Natural killer cell (primary cell): ENCODE data around the gene JPH4. TPM values are rescaled to one million over a fixed set of nuclear protein-coding genes. Genes with fewer than 3 reads are reported as not detected.

Experiments
- ATAC-seq, 3 donors: fragments of 150-1000 bp in 2 of 3; fragments of 200-7000 bp in 1 of 3; cut with Tn5 transposase; 1 replicate in 1 of 3; 2 replicates in 2 of 3; pipeline ENCODE4 v1.10.0; 2021; ENCODE audit warnings: mild to moderate bottlenecking in 2 of 3, moderate library complexity in 2 of 3
- DNase-seq, 2 donors: peaks; one replicate each; pipeline versions ENCODE4 v3.0.0 to v3.0.0-alpha.2; 2013 to 2021; ENCODE audit warnings: mixed read lengths in 1 of 2
- H3K27ac ChIP-seq: one replicate; pipeline ENCODE4 v1.5.1; 2013; ENCODE audit warnings: mild to moderate bottlenecking, low read length
- H3K27me3 ChIP-seq: one replicate; pipeline ENCODE4 v1.6.1; 2013; ENCODE audit warnings: low read length; ENCODE audit not compliant: control insufficient read depth, insufficient read depth
- H3K36me3 ChIP-seq: one replicate; pipeline ENCODE4 v1.6.1; 2013; ENCODE audit warnings: low read length; ENCODE audit not compliant: control insufficient read depth, insufficient read depth
- H3K4me1 ChIP-seq: one replicate; pipeline ENCODE4 v1.6.1; 2013; ENCODE audit warnings: low read length; ENCODE audit not compliant: control insufficient read depth, insufficient read depth
- H3K4me3 ChIP-seq: one replicate; pipeline ENCODE4 v1.5.1; 2013; ENCODE audit warnings: low read length
- H3K9me3 ChIP-seq: one replicate; pipeline ENCODE4 v1.6.1; 2013; ENCODE audit warnings: low read length; ENCODE audit not compliant: control insufficient read depth, insufficient read depth
- H3K27ac Mint-ChIP-seq, 2 donors: one replicate each; pipeline ENCODE4 v1.8.0; 2022; ENCODE audit warnings: mild to moderate bottlenecking in 2 of 2, mixed read lengths in 2 of 2, moderate library complexity in 1 of 2
- H3K27me3 Mint-ChIP-seq, 2 donors: one replicate each; pipeline ENCODE4 v1.8.0; 2022; ENCODE audit warnings: low read depth in 2 of 2, mixed read lengths in 2 of 2
- H3K36me3 Mint-ChIP-seq: one replicate; pipeline ENCODE4 v1.8.0; 2022; ENCODE audit warnings: mixed read lengths
- H3K4me1 Mint-ChIP-seq, 2 donors: one replicate each; pipeline ENCODE4 v1.8.0; 2022; ENCODE audit warnings: mixed read lengths in 2 of 2
- H3K4me3 Mint-ChIP-seq: one replicate; pipeline ENCODE4 v1.8.0; 2022; ENCODE audit warnings: mild to moderate bottlenecking, moderate library complexity, mixed read lengths
- H3K9me3 Mint-ChIP-seq, 2 donors: one replicate each; pipeline ENCODE4 v1.8.0; 2022; ENCODE audit warnings: mixed read lengths in 2 of 2
- WGBS: methylation state at CpG from one replicate; pipeline ENCODE4 v1.1.7; 2013; ENCODE audit warnings: missing lambda C conversion rate; ENCODE audit not compliant: insufficient coverage; 5-methylcytosine and 5-hydroxymethylcytosine counted together
- intact Hi-C: fragments of 100-400 bp; cut with micrococcal nuclease; formaldehyde crosslinking; loops from one replicate; pipeline ENCODE4 v1.14.2; 2022
- total RNA-seq, 4 donors: library from RNA; stranded (reverse); fragments of 120-200 nt in 1 of 4; gene quantifications; one replicate each; pipeline versions ENCODE4 v1.2.3 to v1.2.4, GENCODE V29; 2013 to 2022
- TF ChIP-seq, protein P1 (sequence below): fragments of 200-600 bp; IDR thresholded peaks from one replicate; pipeline ENCODE4 v1.8.0; 2022; ENCODE audit warnings: antibody characterized with exemption

The JPH4 gene
- total RNA-seq, 3 donors from 2014 or later (not counting 1 experiment from before 2014, with no cell fraction given), result 0.25 TPM; not detected in 2

DNA sequence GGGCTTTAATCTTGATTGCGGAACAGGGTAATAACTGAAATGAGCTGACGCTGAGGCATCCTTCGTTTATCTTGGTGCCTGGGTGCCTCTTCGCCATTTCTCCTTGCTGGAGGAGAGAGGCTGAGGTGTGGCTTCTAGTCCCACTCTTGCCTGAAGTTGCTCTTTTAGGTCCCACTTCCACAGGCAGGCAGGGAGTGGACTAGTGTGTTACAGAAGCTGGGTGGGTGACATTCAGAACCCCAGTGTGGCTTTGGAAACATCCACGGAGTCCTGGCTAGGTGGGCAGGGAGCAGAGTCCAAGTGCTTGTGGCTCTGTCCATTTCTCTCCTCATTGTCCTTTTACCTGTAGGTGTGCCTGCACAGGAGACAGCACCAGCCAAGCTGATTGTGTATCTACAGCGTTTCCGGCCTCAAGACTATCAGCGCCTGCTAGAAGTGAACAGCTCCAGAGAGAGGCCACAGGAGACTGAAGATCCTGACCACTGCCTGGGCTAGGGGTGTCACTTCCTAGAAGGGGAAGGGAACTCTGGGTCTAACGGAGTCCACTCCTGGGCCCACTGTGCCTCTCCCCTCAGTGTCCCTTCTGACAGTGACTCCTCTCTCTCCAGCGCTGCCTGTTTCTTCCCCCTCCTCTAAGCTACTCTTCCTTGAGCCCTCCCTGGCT lies 20.1 kb downstream of the JPH4 start:
- DNase-seq (no peak), ATAC-seq (no peak)
- peaks cover 44% of the 10 kb centered on the region for H3K36me3 ChIP-seq
- TF ChIP-seq, protein P1, sequence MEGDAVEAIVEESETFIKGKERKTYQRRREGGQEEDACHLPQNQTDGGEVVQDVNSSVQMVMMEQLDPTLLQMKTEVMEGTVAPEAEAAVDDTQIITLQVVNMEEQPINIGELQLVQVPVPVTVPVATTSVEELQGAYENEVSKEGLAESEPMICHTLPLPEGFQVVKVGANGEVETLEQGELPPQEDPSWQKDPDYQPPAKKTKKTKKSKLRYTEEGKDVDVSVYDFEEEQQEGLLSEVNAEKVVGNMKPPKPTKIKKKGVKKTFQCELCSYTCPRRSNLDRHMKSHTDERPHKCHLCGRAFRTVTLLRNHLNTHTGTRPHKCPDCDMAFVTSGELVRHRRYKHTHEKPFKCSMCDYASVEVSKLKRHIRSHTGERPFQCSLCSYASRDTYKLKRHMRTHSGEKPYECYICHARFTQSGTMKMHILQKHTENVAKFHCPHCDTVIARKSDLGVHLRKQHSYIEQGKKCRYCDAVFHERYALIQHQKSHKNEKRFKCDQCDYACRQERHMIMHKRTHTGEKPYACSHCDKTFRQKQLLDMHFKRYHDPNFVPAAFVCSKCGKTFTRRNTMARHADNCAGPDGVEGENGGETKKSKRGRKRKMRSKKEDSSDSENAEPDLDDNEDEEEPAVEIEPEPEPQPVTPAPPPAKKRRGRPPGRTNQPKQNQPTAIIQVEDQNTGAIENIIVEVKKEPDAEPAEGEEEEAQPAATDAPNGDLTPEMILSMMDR, result no peak
- H3K27me3 Mint-ChIP-seq, result no peaks in the 10 kb centered on the region
- intact Hi-C loops, result loop anchor here (1.0 kb wide), 1 partner anchor 80 kb away; no protein-coding TSS in a partner anchor
- H3K9me3 Mint-ChIP-seq, result no peaks in the 10 kb centered on the region
- peak overlapping the region; percentile 49 for H3K4me3 Mint-ChIP-seq
- H3K27me3 ChIP-seq, result no peaks in the 10 kb centered on the region
- WGBS, result 97% methylated on average over 10 of the region's 10 CpGs
- no peaks in the 10 kb centered on the region for H3K36me3 Mint-ChIP-seq
- H3K4me1 ChIP-seq, result peaks cover 21% of the 10 kb centered on the region
- H3K27ac ChIP-seq, result no peak overlapping the region
- H3K4me3 ChIP-seq, result no peak overlapping the region
- peak overlapping the region; percentile 91 to 96 for H3K27ac Mint-ChIP-seq
- H3K4me1 Mint-ChIP-seq, result peaks cover 26 to 35% of the 10 kb centered on the region in 2 donors
- H3K9me3 ChIP-seq, result no peaks in the 10 kb centered on the region

DNA sequence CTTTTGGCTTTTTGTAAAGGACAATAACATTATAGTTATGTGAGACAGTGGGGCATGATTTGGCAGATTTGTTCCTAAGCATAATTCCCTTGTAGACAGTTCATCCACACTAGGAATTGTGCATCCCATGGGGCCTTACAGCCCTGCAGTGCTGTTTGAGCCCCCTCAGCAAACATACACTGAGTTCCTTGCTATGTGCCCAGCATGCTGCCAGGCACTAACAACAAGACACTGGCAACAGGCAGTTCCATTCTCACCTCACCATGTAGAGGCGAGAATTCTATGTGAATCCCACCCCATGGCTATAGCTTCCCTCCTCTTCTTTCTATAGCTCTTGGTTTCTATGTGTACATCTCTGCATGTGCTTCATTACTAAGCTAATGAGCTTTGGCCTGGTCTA lies 20.6 kb downstream of the JPH4 start:
- no peak for ATAC-seq
- Histone ChIP-seq H3K4me1 (peaks cover 21% of the 10 kb centered on the region), H3K4me3 (no peak overlapping the region), H3K36me3 (peaks cover 39% of the 10 kb centered on the region), H3K27me3 (no peaks in the 10 kb centered on the region), H3K27ac (no peak overlapping the region), H3K9me3 (no peaks in the 10 kb centered on the region)
- TF ChIP-seq, protein P1, result no peak
- Mint-ChIP-seq H3K9me3 (no peaks in the 10 kb centered on the region), H3K4me3 (peak overlapping the region; percentile 81), H3K27me3 (no peaks in the 10 kb centered on the region), H3K36me3 (no peaks in the 10 kb centered on the region), H3K27ac (peak overlapping the region; percentile 91 to 96), H3K4me1 (peaks cover 24 to 30% of the 10 kb centered on the region in 2 donors)
- intact Hi-C loops, result no loop called here
- 89% methylated on average over 1 of the region's 1 CpG for WGBS
- no peak for DNase-seq

DNA sequence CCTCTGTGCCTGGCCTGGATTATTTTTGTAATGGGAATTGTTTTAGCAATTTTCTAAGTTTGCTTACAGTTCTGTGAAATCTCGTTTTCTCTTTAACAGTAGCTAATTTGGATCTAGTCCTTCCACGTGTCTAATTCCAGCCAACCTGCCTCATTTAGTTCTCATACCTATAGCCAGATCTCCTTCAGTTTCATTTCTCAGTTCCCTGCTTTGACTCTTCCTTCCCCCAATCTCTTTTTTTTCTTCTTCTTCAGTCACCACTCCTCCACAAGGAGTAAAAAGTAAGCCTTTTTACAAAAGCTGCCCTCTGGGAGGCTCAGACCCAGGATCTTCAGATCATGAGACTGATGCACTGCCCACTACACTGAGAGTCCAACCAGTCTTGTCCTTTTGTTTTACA lies 21.1 kb downstream of the JPH4 start:
- H3K9me3 ChIP-seq, result no peaks in the 10 kb centered on the region
- H3K27me3 ChIP-seq, result no peaks in the 10 kb centered on the region
- H3K4me1 Mint-ChIP-seq, result peaks cover 22 to 27% of the 10 kb centered on the region in 2 donors
- H3K27me3 Mint-ChIP-seq, result no peaks in the 10 kb centered on the region
- 56% methylated on average over 2 of the region's 2 CpGs for WGBS
- H3K4me3 Mint-ChIP-seq, result peak overlapping the region; percentile 81
- DNase-seq (no peak), ATAC-seq (no peak)
- intact Hi-C loops, result no loop called here
- H3K9me3 Mint-ChIP-seq, result no peaks in the 10 kb centered on the region
- H3K36me3 ChIP-seq, result peaks cover 35% of the 10 kb centered on the region
- no peak overlapping the region for H3K27ac ChIP-seq
- TF ChIP-seq, protein P1, result no peak
- no peaks in the 10 kb centered on the region for H3K36me3 Mint-ChIP-seq
- peak overlapping the region; percentile 91 to 96 for H3K27ac Mint-ChIP-seq
- no peak overlapping the region for H3K4me3 ChIP-seq
- H3K4me1 ChIP-seq, result peaks cover 21% of the 10 kb centered on the region
